NCI-H460 (cell line): Measurements from ENCODE around the gene MLIP. TPM values are rescaled to one million over a fixed set of nuclear protein-coding genes. Genes with fewer than 3 reads are reported as not detected.

Source experiments
- DNase-seq: peaks from one replicate; pipeline ENCODE4 v3.0.0-alpha.2; 2016; ENCODE audit warnings: low read depth; ENCODE audit errors: extremely low read depth
- total RNA-seq: library from RNA; depleted of rRNA; stranded (reverse); fragments of >200 nt; shearing (Covaris generic); gene quantifications from 2 replicates; pipeline ENCODE4 v1.2.3, GENCODE V29; 2014

Gene MLIP
- total RNA-seq, 1 experiment from 2014 or later: not detected

DNA sequence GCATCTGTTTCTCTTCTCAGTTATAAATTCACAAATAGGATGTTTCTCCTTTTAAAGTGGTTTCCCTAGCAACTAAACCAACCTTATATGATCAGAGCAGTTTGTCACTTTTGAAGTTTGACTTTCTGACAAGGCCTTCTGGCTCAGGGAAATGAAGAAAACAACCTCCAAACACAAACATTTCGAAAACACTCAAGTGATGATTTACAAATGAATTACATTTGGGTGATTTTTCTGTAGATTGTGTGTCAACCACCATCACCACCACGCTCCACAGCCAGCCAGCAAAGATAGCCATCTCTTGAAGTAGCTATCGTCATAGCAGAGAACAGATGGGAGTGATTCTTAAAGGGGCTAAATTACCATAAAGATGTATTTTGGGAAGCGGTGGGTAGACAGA lies 16.5 kb upstream of the MLIP start:
- no peak for DNase-seq

DNA sequence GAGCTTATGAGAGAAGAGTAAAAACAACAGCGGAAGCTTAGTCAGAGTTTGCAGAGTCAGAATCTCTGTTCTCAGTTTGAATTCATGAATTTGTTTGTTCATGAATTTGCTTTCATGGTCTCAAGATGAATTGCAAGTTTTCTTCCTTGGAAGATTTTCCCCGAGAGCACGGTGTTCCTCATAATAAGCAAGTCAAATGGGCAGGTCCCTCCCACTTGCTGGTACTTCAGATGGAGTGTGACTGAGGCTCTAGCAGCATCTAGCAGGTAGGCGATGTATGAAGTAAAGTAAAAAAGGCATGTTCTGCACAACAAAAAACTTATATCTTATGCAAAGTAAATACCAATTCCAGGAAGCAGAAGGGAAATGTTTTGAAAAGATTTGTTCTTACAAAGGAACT lies 15.5 kb upstream of the MLIP start:
- DNase-seq: no peak

DNA sequence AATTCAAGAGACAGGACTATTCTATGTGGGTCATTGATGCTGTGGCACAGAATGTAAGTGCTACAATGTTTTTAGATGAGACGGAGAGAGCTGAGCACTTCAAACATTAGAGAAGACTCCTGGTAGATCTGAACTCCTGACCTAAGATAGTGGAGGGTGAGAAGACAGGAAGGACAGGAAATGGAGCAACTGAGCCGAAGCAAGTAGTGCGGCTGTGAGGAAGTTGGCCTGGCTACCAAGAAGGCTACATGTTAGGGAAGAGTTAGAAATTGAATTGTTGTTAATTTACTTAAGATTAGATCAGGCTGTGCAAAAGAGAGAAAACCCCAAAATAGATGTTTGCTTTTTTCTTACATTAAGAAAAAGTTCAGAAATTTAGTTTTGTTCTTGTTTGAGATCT lies 14.4 kb upstream of the MLIP start:
- DNase-seq: no peak

DNA sequence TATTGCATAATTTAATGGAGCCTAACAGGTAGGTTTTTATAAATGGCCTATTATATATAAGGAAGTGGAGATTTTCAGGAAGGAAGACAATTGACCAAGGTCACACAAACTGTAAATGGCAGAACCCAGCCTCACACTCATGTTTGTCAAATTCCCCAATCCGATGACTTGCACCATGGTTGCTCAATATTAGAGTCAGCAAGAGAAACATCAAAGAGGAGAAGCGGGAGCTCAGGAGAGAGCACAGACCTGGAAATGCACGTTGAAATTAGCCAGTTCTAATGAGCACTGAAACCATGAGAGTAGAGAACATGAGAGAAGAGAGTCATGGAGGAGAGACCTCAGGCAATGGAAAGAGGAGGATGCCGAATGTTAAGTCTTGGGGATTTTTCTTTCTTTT lies 13.5 kb upstream of the MLIP start:
- DNase-seq: no peak

DNA sequence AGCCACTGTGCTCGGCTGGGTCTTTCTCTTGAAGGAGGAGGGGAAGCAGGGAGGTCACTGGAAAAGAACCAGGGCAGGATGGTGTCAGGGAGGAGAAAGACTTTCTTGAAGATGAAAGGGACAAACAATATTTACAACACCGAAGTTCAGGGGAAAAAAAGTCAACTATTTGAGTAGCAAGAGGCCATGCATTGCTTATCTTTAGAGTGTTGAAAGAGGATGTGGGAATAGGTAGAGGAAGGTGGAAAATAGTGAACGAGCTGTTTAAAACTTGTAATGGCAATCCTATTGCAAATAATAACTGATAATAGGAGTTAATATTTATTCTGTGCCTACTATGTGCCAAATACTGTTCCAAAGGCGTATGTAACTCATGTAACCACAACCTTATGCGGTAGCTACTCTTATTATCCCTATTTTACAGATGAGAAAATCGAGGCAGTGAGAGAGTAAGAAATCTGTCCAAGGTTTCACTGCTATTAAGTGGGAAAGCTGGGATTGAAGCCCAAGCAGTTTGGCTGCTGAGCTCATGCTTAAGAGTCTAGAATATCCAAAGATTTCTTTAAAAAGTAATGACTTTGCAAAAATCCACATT lies 12.7 kb upstream of the MLIP start:
- no peak for DNase-seq

DNA sequence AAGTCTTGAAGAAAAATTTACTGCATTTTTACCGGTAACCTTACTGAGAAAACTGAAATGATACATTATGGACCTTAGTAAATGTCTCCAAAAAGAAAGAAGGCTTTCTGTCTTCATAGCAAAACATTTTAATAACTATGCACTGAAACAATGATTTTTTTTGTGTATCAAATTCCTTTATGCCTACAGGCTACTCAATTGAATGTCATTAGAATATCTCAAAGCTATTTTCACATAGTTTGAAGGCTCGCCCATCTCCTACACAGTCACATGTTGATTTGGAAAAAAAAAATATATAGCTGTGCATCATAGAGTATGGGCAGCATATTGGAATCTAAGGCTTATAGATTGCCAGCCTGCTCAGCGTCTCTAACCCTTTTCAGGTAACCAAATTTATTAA lies 12.0 kb upstream of the MLIP start:
- DNase-seq: no peak

DNA sequence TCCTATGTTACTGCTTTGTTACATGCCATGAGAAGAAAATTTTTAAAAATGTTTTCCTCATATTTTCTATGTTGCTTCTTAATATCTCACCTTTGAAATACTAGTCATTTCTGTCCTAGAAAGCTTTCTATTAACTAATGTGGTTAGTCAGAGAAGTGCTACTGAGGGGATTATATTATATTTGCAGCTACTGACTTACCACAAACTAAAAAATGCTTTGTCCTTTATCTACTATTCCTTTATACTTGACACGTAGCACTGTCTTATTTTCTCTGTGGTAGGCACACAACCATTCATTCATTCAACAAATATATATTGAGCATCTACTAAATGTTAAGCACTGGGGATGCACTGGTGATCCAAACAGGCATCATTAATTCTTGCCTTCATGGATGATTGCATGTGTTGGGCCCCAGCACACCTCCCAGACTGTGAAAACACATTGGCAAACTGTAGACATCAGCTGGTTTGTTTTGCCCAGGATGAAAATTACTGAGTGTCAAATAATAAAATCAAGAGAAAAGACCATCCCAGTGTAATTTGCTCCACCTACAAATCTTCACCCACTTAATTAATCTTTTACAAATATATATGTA lies 10.7 kb upstream of the MLIP start:
- no peak for DNase-seq

DNA sequence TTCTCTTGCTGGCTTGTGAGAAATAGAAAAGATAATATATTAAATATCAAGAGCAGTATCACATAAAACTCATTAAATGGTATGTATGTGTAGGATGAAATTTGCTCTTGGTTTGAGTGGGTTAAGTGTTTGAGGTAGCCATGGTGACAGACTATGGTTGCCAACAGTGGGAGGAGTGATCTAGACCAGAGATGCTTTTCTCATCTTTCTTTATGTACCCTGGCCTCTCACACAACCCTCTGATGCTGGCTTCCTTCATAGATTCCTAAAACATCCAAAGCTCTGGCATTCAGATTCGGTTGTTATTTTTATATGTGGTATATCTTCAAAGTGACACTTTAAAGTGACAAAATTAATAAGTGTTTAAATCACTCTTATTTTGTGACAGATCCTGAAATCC lies 9.0 kb upstream of the MLIP start:
- DNase-seq: no peak

DNA sequence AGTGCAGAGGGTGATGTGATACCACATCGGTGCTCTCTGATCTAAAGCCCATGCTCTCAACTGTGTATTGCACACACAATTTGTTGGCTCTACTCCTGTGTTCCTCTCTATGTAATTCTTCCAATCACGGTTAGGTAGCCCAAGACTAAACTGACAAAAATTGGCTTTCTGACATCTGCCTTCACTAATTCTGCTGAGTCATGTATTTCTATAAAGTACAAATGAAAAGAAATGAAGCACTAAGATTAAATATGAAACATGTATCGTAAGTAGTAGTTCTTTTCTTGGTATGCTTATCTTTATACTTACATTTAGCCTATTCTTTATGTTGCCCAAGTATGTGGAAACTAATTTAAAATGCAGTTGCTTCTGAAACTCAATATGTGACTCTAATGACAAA lies 7.7 kb upstream of the MLIP start:
- no peak for DNase-seq

DNA sequence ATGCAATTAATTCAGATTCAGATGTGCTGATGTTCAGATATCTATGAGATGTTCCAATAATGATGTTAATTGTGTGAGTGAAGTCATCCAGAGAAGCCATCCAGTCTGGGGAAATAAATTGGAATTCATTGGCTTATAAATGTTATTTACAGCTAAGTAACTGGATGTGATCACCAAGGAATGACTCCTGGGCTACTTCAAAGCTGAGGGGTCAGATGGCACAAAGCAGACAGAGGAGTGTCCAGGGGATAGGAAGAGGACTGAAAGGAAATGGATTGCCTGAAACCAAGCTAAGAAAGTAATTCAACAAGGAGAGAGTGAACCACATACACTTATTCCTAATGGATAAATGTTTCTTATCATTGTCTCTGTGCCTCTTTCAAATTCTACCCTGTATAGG lies 4.5 kb upstream of the MLIP start:
- DNase-seq: no peak

DNA sequence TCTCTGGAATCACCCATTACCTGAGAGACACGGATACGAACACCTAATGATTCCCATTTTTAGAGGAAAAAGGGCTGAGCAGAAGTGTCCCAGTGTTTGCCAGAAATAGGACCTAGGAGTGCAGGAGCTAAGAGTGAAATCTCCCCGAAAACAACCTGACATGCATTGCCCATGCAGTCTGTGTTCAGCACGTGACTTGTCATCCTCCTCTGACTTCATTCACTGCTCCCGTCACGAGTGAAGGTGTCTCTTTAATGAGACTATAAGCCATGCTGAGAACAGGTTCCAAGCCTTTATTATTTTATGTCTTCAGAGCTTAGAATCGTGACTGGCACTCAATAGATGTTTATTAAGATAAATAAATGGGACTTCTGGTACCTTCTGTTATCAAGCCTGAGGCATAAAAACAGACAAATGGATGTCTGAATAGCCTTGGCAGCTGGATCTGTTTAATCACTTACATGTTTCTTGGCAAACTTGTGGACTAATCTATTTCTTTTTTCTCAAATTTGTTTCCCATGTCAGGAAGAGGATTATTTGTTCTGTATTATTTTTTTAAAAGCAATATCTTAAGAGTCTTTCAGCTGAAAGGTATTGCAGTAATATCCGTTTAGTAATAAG lies 3.7 kb upstream of the MLIP start:
- DNase-seq: no peak

DNA sequence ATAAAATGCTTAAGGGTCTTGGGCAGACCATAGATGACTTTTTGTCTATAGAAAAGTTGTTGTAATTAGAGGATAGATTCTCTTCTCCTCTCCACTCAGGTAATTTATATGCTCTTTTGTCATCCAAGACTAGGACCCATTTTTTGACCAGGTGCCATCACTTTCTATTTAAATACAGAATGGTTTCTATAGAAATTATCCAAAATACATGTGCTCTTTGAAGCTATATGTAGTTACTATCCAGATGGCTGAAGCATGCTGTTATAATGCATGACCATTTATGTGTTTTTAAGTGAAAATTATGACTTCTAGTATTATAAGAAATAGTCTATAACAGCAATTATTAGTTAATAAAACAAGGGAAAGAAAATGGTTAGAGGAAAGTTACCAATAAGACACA lies 3.0 kb upstream of the MLIP start:
- DNase-seq: no peak

DNA sequence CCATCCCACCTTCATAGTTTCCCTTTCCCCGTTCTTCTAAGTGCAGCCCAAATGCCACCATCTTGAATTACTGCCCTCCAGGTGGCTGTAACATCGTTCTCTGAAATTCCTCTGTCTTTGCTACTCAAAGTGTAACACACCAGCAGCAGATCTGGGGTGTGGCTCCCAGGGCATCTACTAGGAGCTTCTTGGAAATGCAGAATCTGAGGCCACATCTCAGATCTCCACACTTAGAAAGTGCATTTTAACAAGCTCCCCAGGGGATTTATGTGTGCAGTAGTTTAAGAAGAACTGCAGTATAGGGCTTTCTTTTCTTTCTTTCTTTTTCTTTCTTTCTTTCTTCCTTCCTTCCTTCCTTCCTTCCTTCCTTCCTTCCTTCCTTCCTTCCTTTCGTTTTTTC lies 1.7 kb upstream of the MLIP start:
- no peak for DNase-seq

DNA sequence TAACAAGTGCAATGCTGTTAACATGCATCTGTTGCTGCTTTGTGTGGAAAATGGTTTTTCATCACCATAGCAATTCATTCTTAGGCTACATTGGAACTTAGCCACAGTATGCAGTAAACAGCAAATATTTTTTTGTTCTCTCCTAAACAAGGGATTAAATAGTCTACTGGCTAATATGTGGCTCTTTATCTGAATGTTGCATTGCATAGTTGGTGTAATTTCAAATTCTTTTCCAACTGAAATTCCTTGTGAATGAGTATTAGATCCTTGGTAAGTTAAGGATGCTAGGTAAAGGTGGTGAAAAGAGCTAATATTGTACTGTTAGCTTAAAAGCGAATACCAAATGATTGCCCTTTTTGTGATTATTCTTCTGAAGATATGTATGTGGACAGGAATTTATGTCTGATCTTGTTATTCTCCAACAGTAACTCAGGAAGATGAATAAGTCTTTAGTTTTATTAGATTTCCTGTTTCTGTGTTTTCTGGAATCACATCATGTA lies 958 bp downstream of the MLIP start:
- no peak for DNase-seq

DNA sequence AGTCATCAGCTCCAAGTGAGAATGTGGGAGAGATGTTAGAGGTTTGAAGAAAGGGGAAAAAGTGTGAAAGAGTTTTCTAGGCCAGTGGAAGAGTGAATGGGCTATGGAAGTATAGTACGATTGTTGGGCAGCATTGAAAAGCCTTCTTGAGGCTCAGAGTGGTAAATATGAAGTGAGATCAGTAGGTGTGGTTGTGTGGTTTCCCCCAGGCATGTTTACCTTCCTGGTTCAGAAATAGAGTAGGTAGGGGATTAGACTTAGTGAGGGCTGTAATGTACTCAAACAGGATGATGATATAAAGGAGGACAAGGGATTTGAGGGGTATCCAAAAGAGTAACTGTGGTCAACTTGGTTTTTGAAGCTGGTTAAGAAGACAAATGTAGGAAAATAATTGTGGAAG lies 3.7 kb downstream of the MLIP start:
- no peak for DNase-seq

DNA sequence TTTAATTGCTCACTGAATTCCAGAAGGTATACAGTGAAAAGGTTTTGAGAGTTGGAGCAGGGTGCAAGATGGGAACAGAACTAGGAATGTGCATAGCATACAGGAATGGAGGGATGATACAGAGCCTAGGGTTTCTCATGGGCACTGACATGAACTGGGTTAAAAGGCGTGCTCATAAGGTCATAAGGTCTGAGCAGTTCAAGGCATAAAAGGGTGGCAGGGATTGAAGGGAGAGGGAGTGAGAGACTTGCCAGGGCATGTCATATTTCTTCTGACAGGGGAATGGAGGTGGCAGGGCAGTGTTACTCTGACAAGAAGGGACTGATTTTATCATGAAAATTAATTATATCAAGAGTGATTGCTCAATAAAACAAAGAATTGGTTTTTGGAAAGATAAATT lies 4.7 kb downstream of the MLIP start:
- DNase-seq: no peak

DNA sequence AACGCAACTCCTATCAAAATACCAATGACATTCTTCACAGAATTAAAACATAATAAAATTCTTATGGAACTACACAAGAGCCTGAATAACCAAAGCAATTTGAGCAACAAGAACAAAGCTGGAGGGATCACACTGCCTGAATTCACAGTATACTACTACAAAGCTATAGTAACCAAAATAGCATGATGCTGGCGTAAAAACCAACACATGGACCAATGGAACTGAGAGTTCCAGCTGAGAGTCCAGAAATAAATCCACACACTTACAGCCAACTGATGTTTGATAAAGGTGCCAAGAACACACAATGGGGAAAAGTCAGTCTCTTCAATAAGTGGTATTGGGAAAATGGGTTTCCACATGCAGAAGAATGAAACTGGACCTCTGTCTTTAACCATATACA lies 6.9 kb downstream of the MLIP start:
- DNase-seq: no peak

DNA sequence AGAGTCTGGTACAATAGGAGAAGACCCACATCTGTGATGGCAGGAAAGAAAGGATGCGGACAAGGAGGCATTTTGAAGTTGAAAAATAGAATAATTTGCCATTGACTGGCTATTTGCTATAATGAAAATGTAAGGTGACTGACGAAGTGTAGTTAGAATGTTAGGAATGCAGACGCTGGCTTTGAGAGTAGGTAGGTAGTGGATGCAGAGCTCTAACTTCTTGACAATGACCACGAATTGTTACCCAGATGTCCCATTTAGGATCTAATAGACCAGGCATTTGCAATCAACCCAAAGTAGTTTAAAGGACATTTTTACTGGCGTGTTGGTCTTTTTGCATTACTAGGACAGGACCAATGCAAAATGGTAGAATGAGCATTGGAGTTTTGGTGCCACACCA lies 14.2 kb downstream of the MLIP start:
- no peak for DNase-seq

DNA sequence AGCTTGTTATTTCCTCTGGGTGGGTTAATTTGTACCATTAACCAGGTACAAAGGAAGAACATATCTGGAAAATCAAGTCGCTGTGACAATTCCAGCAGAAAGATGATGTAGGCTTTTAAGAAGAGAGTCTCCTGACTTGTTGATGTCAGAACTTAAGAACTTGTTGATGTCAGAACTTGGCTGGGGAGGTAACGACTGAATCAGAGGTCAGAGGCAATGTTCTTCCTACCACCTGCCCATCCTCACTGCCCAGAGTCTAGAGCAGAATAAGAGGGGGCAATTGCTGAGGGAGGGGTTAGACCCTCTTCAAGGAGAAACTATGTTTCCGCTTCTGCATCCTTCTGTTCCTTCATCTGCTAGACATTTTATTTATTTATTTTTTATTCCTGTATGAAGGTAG lies 18.9 kb downstream of the MLIP start:
- DNase-seq: no peak

DNA sequence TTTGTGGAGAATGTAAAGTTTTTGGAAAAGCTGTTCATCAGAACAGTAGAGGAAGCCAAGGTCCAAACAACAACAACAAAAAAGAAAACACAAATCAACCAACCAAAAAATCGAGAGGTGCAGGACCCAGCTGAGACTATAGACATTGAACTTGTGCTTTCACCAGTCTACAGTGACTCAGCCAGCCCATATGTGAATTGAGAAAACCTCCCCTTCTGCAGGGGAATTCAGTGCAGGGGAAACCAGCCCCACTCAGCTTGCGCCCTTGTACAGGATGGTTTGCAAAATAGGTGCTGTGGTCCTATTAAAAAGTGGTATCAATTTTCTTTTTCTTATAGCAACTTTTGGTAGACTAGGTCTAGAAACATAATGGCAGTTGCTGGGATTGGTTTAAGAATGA lies 21.3 kb downstream of the MLIP start:
- no peak for DNase-seq

DNA sequence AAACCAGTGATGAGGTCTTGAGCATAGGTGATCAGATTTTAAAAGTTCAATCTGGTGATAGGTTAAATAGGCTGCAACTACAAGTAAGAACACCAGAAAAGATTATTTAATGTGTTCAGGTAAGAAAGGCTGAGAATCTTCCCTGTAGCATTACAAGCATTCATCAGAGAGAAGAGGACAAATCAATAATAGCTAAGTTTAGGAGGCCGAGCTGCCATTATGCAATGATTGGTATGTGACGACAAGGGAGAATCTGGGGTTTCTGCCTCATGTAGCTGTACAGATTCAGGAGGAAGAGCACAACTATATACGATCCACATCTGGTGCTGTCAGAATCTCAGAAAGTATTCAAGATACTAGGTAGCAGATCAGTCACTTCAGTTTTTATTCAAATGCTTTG lies 21.9 kb downstream of the MLIP start:
- DNase-seq: no peak

DNA sequence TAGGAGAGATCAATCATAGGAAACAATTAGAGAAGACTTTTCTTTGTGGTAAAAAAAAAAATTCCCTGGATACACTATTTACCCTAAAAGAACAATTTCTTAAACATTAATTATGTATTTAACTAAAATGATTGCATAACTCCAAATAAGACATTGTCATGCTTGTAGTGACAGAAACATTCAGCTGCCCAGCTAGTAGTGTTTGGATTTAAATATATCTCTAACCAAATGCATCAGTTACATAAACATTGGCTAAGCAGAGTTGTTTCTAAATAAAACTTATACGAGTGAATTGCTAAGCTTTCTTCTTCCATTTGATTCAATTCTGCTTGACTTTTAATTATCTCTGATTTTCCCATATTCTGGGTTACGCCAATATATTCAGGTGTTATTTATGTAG lies 23.7 kb downstream of the MLIP start:
- no peak for DNase-seq
